Neural cell (in vitro differentiated cells): ENCODE measurements around the gene DLG2.

Experiments
- CTCF ChIP-seq: fragments of 450-650 bp; IDR thresholded peaks from 2 replicates; pipeline ENCODE4 v1.5.1; 2014; ENCODE audit warnings: antibody characterized with exemption, mild to moderate bottlenecking, moderate library complexity; ENCODE audit not compliant: poor library complexity, severe bottlenecking
- EP300 ChIP-seq: fragments of 450-650 bp; conservative IDR thresholded peaks from 2 replicates; pipeline ENCODE4 v1.6.1; 2014; ENCODE audit warnings: antibody characterized with exemption, mild to moderate bottlenecking, moderate library complexity; ENCODE audit not compliant: poor library complexity, severe bottlenecking
- EZH2 ChIP-seq: fragments of 200-600, 300-800 bp; shearing (Covaris generic), sonication (generic); IDR thresholded peaks from 2 replicates; pipeline ENCODE4 v1.6.1; 2014; ENCODE audit warnings: antibody characterized with exemption, low read length, borderline replicate concordance, mild to moderate bottlenecking; ENCODE audit not compliant: insufficient read depth, poor library complexity, severe bottlenecking
- MXI1 ChIP-seq: fragments of 450-650 bp; conservative IDR thresholded peaks from 2 replicates; pipeline ENCODE4 v1.6.1; 2014; ENCODE audit warnings: antibody characterized with exemption, mild to moderate bottlenecking; ENCODE audit not compliant: poor library complexity, severe bottlenecking
- POLR2AphosphoS5 ChIP-seq: IDR thresholded peaks from 2 replicates; pipeline ENCODE4 v1.6.1; 2012
- RAD21 ChIP-seq: fragments of 450-650 bp; conservative IDR thresholded peaks from 2 replicates; pipeline ENCODE4 v1.6.1; 2014; ENCODE audit warnings: antibody characterized with exemption, mild to moderate bottlenecking, moderate library complexity
- REST ChIP-seq: IDR thresholded peaks from 2 replicates; pipeline ENCODE4 v1.6.1; 2012; ENCODE audit warnings: borderline replicate concordance
- SMC3 ChIP-seq: fragments of 450-650 bp; conservative IDR thresholded peaks from 2 replicates; pipeline ENCODE4 v1.6.1; 2014; ENCODE audit warnings: antibody characterized with exemption, mild to moderate bottlenecking, moderate library complexity; ENCODE audit not compliant: poor library complexity
- TAF1 ChIP-seq: IDR thresholded peaks from 2 replicates; pipeline ENCODE4 v1.6.1; 2012; ENCODE audit warnings: low read depth

GRCh38 chr11:83659466-83659865 is 1967.7 kb downstream of the DLG2 start:
- TF ChIP-seq POLR2AphosphoS5 (no peak), REST (no peak), CTCF (no peak), EP300 (no peak), TAF1 (no peak), EZH2 (no peak), RAD21 (no peak), SMC3 (no peak), MXI1 (no peak)
